ENCODE data around the gene YBEY. TPM values are rescaled to one million over a fixed set of nuclear protein-coding genes. Genes with fewer than 3 reads are reported as not detected.
"Not testable (repeated sequence)": the region's sequence is repeated elsewhere in the genome, so short reads cannot be mapped to it uniquely, and the experiment has no call there.

Gene YBEY
- total RNA-seq, 4 donors from 2014 or later = 4.7 to 17.9 (median 11.7) TPM

GRCh38 chr21:46301759-46302158 is 15.6 kb downstream of the YBEY start:
- intact Hi-C loops (cut with DNase I) = no loop called here
- no peak overlapping the region for H3K27ac ChIP-seq
- whole genome bisulfite sequencing, 2 donors = 70% methylated on average over 2 of the region's 14 CpGs; no CpG with 5 or more reads in 1 of the 2 donors

GRCh38 chr21:46304437-46304836 is 18.3 kb downstream of the YBEY start:
- peaks cover 0 to 54% (median 0%) of the 10 kb centered on the region in 3 donors for H3K36me3 ChIP-seq
- H3K4me3 ChIP-seq = no peak overlapping the region
- no peaks in the 10 kb centered on the region for H3K9me3 ChIP-seq
- no peaks in the 10 kb centered on the region for H3K4me1 ChIP-seq
- H3K27me3 ChIP-seq = no peaks in the 10 kb centered on the region
- TF ChIP-seq CTCF (IDR thresholded peaks at IDR 0.05) (no peak), POLR2A (IDR thresholded peaks at IDR 0.05) (no peak)
- DNase-seq = no peak
- intact Hi-C loops (cut with DNase I) = no loop called here
- H3K27ac ChIP-seq = no peak overlapping the region
- WGBS, 2 donors = 81 to 98% methylated on average over 5 of the region's 5 CpGs

More at GRCh38 chr21:46301759-46302158, 15.6 kb downstream of the YBEY start:
- TF ChIP-seq CTCF (IDR thresholded peaks at IDR 0.05) (no peak), POLR2A (IDR thresholded peaks at IDR 0.05) (no peak)
- Histone ChIP-seq H3K9me3 (no peaks in the 10 kb centered on the region), H3K4me3 (no peak overlapping the region), H3K27me3 (peaks cover 0 to 10% (median 0%) of the 10 kb centered on the region in 4 donors), H3K36me3 (peaks cover 0 to 33% (median 0%) of the 10 kb centered on the region in 3 donors), H3K4me1 (peaks cover 8 to 16% (median 12%) of the 10 kb centered on the region in 3 donors)
- DNase-seq = no peak

- no peaks in the 10 kb centered on the region for H3K4me1 ChIP-seq
- TF ChIP-seq CTCF (IDR thresholded peaks at IDR 0.05) (no peak), POLR2A (IDR thresholded peaks at IDR 0.05) (no peak)
Measured at GRCh38 chr21:46304955-46305354, 18.8 kb downstream of the YBEY start.

GRCh38 chr21:46307625-46308024 is 21.5 kb downstream of the YBEY start:
- no peak for DNase-seq
- intact Hi-C loops (cut with DNase I) = no loop called here
- 69 to 74% methylated on average over 2 of the region's 2 CpGs for WGBS, 2 donors
- H3K4me3 ChIP-seq = no peak overlapping the region
- no peaks in the 10 kb centered on the region for H3K27me3 ChIP-seq
- no peak overlapping the region for H3K27ac ChIP-seq
- TF ChIP-seq POLR2A (IDR thresholded peaks at IDR 0.05) (no peak), CTCF (IDR thresholded peaks at IDR 0.05) (no peak)
- no peaks in the 10 kb centered on the region for H3K9me3 ChIP-seq
- H3K36me3 ChIP-seq = peaks cover 0 to 33% (median 0%) of the 10 kb centered on the region in 3 donors
- no peaks in the 10 kb centered on the region for H3K4me1 ChIP-seq

More at GRCh38 chr21:46304955-46305354, 18.8 kb downstream of the YBEY start:
- DNase-seq = no peak
- H3K27me3 ChIP-seq = no peaks in the 10 kb centered on the region
- no peak overlapping the region for H3K27ac ChIP-seq
- H3K4me3 ChIP-seq = no peak overlapping the region
- no peaks in the 10 kb centered on the region for H3K9me3 ChIP-seq
- intact Hi-C loops (cut with DNase I) = no loop called here
- peaks cover 0 to 54% (median 0%) of the 10 kb centered on the region in 3 donors for H3K36me3 ChIP-seq
- 93 to 94% methylated on average over 11 of the region's 11 CpGs for WGBS, 2 donors

- WGBS, 2 donors = 100% methylated on average over 2 of the region's 2 CpGs
- Histone ChIP-seq H3K27me3 (no peaks in the 10 kb centered on the region), H3K27ac (no peak overlapping the region), H3K36me3 (peaks cover 0 to 33% (median 0%) of the 10 kb centered on the region in 3 donors), H3K9me3 (no peaks in the 10 kb centered on the region), H3K4me1 (no peaks in the 10 kb centered on the region), H3K4me3 (no peak overlapping the region)
- DNase-seq = no peak
- intact Hi-C loops (cut with DNase I) = no loop called here
- TF ChIP-seq CTCF (IDR thresholded peaks at IDR 0.05) (no peak), POLR2A (IDR thresholded peaks at IDR 0.05) (no peak)
Measured at GRCh38 chr21:46308431-46308830, 22.3 kb downstream of the YBEY start.

GRCh38 chr21:46310260-46310659 is 24.1 kb downstream of the YBEY start:
- DNase-seq; H3K4me1 ChIP-seq; H3K9me3 ChIP-seq; H3K4me3 ChIP-seq; intact Hi-C loops (cut with DNase I); H3K27me3 ChIP-seq; H3K27ac ChIP-seq: not testable (repeated sequence)
- 92 to 95% methylated on average over 8 of the region's 8 CpGs for WGBS, 2 donors
- peaks cover 0 to 31% (median 0%) of the 10 kb centered on the region in 3 donors for H3K36me3 ChIP-seq

Measured in esophagus squamous epithelium (tissue), 5 donors.